DMS53 treated with DMSO at 0.1 percent for 48 hours (cell line): ENCODE results near the gene INPP4B.
A peak's percentile ranks its signal among the peaks of the same experiment; 100 is the strongest.

Experiments used
- DNase-seq: peaks from one replicate; lab custom pipeline; 2025; ENCODE audit not compliant: unreplicated experiment; lab: John Stamatoyannopoulos, UW

Gene INPP4B

DNA sequence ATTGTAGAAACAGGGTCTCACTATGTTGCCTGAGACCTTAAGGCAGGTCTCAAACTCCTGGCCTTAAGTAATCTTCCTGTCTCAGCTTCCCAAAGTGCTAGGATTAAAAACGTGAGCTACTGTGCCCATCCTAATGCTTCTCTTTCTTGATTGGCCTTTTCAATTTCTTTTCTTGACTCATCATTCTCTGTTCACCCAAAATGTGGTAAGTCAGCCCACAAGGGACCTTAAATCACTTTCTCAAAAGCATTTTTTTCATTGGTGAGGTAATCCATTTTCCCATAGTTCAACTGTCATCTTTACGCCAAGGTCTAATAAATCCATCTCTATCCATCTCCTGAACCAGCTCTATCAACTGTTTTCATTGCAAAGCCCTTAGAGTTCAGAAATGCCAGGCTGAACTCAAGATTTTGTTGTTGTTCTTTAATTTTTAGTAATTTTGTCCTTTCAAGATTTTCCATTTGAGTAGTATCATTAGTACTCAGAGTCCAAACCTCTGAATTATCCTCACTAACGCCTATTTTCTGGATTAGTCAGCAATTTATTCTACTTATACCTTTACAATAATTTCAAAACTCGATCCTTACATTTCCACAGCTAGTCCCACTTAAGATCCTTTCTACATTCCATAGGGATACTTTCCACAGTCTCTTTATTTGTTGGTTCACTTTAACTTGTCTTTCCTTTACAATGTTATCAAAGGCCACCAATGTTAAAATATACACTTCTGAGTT is 681.2 kb downstream of the INPP4B start:
- DNase-seq = no peak

DNA sequence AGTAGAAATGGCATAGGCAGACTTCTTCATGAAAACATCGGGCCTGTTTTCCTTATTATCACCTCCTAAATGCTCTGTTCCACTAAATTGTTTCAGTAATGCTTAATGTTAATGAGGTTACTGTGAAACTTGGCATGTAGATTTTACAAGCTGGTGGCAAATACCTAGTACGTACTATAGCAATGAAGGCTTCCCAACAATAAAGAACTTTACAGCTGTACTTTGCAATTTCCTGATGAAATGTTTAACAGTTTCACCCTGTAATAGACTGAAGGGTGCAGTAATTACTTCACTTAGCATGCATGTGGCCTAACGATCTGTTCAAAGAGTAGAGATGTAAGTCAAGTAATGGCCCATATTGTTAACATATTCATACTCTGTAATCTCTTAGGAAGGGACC is 685.0 kb downstream of the INPP4B start:
- DNase-seq = no peak

DNA sequence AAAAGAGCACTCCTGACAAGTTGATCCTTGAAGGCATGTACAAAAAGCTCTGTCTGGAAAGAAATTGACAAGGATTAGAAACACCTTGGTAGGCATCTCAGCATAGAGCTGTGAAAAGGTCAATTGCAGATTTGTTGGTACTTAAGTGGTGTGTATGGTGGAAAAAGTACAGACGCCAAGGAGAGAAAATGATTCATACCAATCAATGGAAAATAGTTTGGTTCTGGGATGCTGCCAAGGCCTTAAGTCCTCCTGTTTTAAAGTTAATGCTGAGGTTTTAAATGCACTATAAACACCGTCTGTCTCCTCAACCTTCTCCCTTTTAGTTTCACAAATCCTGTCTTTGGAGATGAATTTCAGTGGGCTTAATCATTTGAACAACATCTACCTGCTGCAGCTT is 685.6 kb downstream of the INPP4B start:
- DNase-seq = no peak

DNA sequence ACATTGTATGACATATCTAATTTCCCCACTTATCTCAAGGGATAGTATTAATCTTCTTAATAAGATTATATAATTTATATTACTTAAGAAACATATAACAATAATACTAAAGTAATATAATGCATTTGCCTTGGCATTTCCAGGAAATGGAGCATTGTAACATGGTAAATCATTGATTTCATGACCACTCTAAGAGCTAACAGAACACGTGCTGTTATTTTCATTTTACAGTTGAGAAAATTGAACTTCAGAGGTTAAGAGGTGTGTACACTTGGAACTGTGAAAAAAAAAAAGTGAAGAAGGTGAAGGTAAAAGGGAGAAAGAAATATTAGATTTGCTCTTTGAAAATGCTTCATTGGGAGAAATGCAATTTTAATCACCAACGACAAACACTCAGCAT is 687.1 kb downstream of the INPP4B start:
- DNase-seq = no peak

DNA sequence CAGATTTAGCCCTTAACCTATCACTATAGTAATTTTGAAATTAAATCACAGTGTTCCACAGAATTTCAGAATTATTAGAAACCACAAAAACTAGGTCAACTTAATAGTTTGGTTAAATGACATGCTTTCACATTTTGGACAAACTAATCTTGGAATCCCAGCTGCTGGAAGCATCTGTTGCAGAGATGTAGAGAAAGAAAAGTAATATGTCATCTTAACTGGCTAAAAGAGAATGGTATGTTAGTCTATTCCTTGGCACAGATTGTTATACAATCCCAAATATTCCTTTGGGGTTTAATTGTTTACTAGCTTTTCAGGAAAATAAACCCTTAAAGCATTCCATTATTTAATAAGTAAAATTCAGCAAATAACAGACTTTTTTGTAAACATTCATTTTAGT is 689.8 kb downstream of the INPP4B start:
- no peak for DNase-seq

DNA sequence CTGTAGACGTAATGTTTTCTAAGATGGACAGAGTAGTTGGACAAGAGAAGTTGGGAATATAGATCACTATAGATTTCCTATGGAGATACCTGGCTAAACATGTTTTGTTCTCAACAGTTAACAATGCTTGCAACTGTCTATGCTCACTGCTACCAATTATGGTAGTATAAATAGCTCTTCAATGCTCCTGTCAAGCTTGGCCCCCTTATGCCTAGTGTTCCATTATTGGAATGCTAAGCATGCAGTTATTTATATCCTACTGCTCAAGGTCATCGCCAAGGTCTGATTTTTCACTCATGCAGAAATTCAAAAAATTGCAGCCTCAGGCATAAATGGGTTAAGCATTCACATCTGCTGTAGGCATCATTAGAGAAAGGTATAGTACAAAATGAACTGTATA is 690.8 kb downstream of the INPP4B start:
- no peak for DNase-seq

DNA sequence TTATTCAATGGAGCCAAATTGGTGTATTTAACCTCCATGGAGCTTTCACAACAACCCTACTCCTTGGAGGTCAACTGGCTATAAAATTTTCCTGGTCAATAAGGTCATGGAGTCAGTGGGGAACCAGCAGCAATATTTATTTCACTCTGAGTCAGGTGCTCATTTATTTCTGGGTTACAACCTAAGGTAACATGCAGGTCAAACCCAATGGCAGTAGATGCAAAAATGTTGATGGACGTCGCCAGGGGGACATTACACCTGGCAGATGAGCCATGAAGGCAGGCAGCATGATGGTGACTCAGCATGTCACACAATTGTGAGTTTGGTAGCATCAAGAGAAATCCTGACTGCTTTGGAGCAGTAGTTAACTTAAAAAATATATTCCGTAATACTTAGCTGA is 695.6 kb downstream of the INPP4B start:
- no peak for DNase-seq

DNA sequence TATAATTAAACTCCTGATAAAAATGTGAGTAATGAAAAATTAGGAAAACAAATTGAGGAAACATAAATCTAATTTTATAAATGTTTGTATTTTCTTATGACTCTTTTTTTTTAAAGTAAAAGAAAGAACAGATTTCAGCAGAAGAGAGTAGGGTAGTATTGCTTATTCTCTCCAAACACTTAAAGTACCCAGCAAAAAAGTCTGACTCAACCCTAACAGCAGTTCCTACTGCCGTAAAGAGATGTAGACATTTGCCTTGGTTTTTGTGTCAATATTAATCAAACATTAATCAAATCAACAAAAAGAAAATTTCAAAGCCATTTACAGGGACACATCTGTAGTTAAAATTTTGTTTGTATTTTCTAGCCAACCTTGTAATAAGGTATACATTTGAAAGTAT is 701.3 kb downstream of the INPP4B start:
- DNase-seq = no peak

DNA sequence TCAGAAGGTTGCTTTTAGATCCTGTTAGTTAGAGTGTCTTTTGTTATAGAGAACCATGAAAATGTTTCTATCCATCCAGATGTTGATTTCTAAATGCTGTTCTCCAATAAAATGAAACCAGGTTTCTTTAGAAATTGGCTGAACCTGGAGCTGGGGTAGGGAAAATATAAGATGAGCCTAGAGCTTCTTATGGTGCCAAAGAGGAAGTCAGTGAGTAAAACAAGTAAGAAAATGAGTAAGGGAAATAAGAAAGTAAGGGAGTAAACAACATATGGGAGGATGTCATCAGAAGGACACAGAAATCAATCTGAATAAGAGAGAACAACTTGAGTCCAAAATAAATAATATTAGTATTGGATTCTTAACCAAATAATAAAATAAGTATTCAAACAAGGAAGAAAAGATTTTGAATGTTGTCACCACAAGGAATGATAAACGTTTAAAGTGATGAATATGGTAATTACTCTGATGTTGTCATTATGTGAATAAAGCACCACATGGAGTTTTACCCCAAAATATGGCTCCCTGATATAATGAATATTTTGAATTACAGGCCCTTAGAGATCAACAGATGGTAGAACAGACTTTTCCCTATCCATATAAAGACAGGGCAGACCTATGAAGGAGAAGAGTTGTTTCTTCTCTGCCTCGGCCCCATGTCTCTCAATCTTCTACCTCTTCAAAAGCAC is 703.6 kb downstream of the INPP4B start:
- DNase-seq = no peak

DNA sequence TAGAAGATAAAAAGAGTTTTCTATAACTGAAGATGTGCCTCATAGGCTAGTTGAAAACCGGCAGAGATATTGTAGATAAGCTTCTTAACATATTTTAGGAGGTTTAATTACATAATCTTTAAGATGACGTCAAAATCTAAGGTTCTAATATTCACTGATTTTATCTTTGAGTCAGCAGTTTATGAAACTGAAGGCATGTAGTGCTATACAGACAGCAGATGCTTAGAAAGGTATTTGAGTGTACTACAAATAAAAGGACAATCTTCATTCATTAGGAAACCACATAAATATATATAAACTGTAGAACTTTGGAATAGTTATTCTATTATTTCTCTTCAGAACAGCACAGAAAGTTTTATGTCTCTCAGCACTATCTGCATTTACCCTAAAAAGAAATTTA is 704.9 kb downstream of the INPP4B start:
- no peak for DNase-seq

DNA sequence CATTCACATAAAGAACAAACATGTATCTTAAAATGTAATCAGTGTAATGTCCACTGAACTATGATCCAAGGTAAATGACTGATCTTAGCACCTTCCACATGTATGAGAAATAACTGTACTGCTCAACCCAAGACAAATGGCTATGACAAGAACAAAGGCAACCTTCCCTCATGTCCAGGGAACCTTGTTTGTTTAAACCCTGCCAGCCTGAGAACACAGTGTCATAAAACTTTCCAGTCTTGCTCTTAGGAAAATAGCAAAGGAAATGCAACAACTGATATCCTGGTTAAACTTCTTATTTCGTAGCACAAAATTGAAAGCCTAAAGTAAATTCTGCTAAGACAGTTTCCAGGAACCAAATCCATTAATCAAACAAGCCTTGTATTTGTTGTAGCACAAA is 715.4 kb downstream of the INPP4B start:
- no peak for DNase-seq

DNA sequence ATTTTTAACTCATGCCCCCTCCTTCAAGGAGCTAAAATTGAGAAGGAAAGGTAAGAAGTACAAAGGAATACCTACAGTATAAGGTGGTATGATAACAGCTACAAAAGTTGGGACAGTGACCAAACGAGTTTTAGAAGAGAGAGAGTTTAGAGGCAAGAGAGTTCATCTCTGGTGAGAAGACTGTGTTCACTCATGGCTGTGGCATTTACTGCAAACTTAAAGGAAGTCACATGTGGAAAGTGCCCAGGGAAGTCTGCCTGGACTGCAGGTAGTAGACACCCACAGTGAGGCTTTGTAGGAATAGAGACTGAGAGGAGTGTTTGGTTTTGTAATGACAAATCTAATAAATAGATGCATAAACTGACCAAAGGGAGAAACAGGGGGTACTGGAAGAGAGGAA is 716.2 kb downstream of the INPP4B start:
- DNase-seq = no peak

DNA sequence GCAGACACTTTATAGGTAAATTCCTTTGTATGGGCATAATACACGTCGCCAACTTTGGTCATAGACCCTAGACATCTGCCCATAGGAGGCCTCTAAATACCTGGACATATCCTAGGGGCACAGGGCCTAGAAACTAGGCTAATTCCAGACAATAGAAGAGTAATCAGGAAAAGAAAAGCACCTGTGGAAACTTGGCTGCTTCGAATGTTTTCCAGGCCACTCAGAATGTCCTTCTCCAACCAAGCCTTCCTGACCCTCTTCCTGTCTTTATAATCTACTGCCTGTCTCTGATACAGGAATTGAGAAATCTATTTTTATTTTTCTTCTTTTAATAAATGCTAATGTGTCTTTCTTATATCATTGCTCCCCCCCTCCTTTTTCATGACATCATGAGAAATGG is 716.6 kb downstream of the INPP4B start:
- DNase-seq = no peak

DNA sequence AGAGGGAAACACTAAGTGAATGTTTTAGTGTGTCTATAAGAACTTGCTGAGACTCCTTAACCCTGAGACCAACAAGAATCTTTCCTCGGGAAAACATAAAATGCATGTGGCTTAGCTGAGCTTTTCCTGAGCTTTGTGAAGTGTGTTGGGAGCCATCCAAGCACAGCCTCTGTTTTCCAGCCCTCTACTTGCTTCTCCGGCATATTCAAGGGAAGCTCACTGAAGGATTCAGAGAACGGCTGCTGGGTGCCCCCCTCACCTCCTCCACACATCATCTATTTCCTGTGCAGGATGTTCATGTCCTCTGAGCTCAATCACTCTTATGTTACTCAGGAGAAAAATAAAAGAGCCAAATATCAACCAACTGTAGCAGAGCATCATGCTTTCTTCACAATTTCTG is 717.6 kb downstream of the INPP4B start:
- DNase-seq = no peak

DNA sequence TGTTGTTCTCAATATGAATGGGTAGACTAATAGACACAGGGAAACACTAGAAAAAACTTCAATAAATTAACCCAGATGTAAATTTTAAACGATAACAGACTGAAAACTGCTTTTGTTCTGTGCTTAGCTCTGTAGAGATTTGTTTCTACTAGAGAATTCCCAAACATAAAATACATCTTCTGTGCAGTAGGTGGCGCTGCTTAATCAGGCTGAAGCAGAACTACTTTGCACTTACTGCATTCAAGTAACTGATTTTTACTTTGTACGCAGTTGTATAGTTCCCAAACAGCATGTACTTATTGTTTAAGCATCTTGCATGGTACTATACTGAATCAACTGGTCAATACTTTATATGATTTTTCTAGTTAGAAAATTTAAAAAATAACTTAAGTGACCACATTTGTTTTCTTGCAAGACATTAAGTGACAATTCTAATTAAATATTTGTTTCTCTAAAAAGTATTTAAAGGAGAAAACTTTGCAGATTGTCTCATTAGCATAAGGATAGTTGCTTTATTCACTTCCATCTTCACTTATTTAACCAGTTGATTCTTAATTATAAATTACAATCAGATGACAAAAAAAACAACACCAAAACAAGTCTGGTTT is 719.1 kb downstream of the INPP4B start:
- peak; percentile 62 for DNase-seq

DNA sequence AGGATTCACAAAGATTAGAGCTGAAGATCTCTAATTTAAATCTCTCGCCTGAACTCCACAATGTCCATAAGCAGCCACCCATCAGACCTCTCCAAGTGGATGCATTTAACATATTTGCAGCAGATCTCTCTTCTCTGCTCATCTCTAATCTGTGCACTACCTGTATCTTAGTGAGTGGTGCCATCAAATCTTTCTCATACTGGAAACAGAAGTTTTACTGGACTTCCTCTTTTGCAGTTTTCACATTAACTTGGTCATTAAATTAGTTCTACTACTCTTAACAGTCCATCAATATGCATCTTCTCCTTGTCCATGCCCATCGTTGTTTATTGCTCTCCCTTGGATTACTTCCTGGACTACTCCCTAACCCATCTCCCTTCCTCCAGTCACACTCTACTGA is 721.2 kb downstream of the INPP4B start:
- no peak for DNase-seq

DNA sequence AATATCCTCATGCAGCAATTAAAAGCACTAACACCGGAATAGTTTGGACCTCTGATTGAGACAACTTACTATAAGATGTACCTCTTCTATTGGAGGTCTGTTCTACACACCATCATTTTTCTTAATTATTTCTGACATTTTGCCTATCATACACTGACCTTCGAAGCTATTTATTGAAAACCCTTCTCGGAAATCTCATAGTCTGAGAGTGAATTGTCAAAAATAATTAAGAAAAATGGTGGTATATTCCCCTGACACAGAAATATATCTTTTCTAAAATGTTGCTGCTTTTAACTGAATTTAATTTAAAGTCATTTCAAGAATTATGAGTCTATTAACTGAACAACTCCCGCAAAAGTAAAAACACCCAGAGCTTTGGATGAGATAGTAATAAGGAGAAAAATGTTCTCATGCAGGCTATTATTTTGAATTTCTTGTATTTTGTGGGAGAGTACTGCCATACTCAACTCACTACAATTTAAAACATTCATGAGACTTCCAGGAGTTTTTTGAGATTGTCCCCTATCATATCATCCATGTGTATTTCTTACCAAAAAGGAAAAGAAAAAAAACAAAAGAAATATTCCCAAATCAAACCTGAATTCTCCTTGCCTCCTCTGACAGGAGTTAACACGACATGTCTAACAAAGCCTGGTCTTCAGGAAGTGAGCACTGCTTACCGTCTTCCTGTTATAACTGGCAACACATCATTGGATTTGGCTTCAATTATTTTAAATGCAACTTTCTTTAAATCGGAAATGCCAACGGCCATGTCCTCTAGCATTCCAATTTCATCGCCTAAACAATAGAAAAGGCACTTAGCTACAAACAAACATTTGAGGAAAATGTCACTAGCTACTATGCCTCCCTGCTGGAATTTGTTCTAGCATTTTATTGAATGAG is 724.4 kb downstream of the INPP4B start:
- DNase-seq = no peak

DNA sequence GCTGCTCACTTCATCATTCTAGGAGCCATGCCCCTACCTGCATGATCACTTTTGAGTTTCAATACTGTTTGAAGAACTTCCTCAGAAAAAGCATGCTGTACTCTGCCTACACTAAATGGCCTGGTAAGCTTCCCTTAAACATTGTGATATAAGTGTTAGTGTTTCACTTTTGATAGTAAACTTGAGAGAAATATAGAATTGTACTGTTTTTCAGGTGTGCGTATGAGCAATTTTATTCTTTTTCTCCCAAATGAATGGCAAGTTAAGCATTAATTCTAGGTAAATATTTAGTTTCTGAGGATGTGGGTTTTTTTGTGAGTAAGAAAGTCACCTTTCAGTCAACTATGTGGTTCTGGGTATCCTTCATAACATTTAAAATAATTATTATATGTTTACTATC is 725.2 kb downstream of the INPP4B start:
- no peak for DNase-seq

DNA sequence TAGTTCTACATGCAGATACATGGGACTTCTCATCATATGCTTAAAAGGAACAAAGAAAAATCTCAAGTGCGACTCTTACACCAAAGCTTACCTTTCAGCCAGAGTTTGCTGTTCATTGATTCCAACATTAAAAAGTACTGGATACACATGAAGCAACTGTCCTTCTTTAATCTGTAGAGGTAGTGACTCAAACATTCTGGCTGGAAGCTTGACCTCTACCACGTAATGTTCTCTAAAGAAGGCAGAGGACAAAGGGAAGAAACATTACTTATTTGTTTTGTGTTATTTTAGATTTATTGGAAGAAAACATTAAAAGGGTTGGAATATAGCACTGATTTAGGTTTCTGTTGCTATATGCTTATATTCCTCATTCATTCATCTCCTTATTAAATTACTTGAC is 733.6 kb downstream of the INPP4B start:
- no peak for DNase-seq

DNA sequence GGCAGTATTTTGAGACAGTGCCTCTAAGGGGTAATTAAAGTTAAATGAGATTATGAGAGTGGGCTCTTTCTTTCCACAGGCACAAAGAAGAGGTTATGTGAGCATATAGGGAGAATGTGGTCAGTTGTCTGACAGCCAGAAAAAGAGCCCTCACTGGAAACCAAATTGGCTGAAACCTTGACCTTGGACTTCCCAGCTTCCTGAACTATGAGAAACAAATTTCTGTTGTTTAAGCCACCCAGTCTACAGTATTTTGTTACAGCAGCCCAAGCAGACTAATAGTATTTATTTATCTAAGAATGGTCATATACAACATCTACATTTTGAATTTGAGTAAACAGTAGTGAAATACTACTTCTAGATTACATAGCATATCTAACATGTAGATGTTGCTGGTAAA is 736.0 kb downstream of the INPP4B start:
- no peak for DNase-seq

DNA sequence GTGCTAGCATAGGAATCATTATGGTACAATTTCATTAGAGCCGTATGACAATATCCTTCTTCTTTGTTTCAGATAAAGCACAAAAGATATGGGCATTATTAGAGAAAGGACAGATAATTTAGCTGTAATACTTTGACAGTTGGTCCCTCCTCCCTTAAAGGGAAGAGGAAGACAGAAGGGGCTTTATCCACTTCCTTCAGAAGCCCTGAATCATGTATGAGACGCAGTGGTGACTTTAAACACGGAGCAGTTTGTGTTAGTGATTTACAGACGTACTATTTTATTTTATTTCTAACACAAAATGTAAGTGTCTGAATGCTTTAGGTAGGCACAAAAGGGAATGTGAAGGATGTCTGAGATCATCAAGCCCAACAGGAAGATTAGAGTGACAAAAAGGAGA is 742.1 kb downstream of the INPP4B start:
- DNase-seq = no peak

DNA sequence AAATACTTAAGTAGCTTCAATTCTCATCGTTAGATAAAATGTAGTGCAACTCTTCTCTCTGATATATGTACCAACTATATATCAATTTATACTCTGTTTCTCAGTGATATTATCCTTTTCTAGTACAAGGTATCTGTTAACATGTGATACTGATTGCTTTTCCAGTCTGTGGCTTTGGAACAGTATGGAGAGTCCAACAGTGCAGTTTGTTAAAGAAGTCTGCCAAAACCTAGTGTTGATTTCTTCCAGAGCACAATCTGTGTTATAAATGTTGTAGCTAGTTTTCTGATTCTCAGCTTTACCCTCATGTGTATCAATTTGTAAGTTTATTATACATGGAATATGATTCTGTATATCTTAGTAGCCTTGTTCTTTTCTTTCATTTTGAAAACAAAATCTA is 744.7 kb downstream of the INPP4B start:
- DNase-seq = no peak
